ENCODE data around the gene CHRNA9.

CHRNA9 gene

GRCh38 chr4:40307627-40308497 lies 27.3 kb upstream of the CHRNA9 start:
- peak overlapping the region in 14 of 21 experiments; percentile 6 to 86 (median 70) for H3K27ac ChIP-seq
- no peak overlapping the region for H3K4me3 ChIP-seq

GRCh38 chr4:40308528-40309122 lies 26.5 kb upstream of the CHRNA9 start:
- Histone ChIP-seq H3K4me3 (no peak overlapping the region), H3K27ac (peak overlapping the region in 12 of 21 experiments; percentile 6 to 86 (median 71))

GRCh38 chr4:40309250-40309774 lies 25.8 kb upstream of the CHRNA9 start:
- no peak overlapping the region for H3K4me3 ChIP-seq
- peak overlapping the region in 12 of 21 experiments; percentile 10 to 86 (median 71) for H3K27ac ChIP-seq

- peak overlapping the region in 7 of 21 experiments; percentile 71 to 86 (median 78) for H3K27ac ChIP-seq
- no peak overlapping the region for H3K4me3 ChIP-seq
These were observed 24.9 kb upstream of the CHRNA9 start for GRCh38 chr4:40310225-40310624.

GRCh38 chr4:40311811-40312346 lies 23.3 kb upstream of the CHRNA9 start:
- Histone ChIP-seq H3K27ac (peak overlapping the region in 2 of 21 experiments; percentile 22 to 23), H3K4me3 (no peak overlapping the region)

- H3K4me3 ChIP-seq, result no peak overlapping the region
- H3K27ac ChIP-seq, result no peak overlapping the region
These were observed 20.2 kb upstream of the CHRNA9 start for GRCh38 chr4:40314951-40315350.

- Histone ChIP-seq H3K27ac (peak overlapping the region in 20 of 21 experiments; percentile 44 to 92 (median 74)), H3K4me3 (no peak overlapping the region)
These were observed 18.8 kb upstream of the CHRNA9 start for GRCh38 chr4:40316333-40316781.

- Histone ChIP-seq H3K27ac (peak overlapping the region in 20 of 21 experiments; percentile 50 to 92 (median 74)), H3K4me3 (peak overlapping the region; percentile 4 to 20 (median 15))
These were observed 18.1 kb upstream of the CHRNA9 start for GRCh38 chr4:40316782-40317635.

- Histone ChIP-seq H3K27ac (no peak overlapping the region), H3K4me3 (no peak overlapping the region)
These were observed 17.0 kb upstream of the CHRNA9 start for GRCh38 chr4:40317916-40318658.

- H3K27ac ChIP-seq, result no peak overlapping the region
These were observed 13.4 kb upstream of the CHRNA9 start for GRCh38 chr4:40321574-40322275.

GRCh38 chr4:40322811-40323210 lies 12.3 kb upstream of the CHRNA9 start:
- H3K27ac ChIP-seq, result no peak overlapping the region

More at GRCh38 chr4:40321574-40322275, 13.4 kb upstream of the CHRNA9 start:
- H3K4me3 ChIP-seq, result no peak overlapping the region

GRCh38 chr4:40323866-40324265 lies 11.3 kb upstream of the CHRNA9 start:
- no peak overlapping the region for H3K4me3 ChIP-seq

More at GRCh38 chr4:40322811-40323210, 12.3 kb upstream of the CHRNA9 start:
- H3K4me3 ChIP-seq, result no peak overlapping the region

GRCh38 chr4:40325406-40326019 lies 9.6 kb upstream of the CHRNA9 start:
- H3K27ac ChIP-seq, result no peak overlapping the region

More at GRCh38 chr4:40323866-40324265, 11.3 kb upstream of the CHRNA9 start:
- no peak overlapping the region for H3K27ac ChIP-seq

GRCh38 chr4:40327340-40327739 lies 7.8 kb upstream of the CHRNA9 start:
- H3K27ac ChIP-seq, result no peak overlapping the region
- no peak overlapping the region for H3K4me3 ChIP-seq

More at GRCh38 chr4:40325406-40326019, 9.6 kb upstream of the CHRNA9 start:
- no peak overlapping the region for H3K4me3 ChIP-seq

- Histone ChIP-seq H3K4me3 (no peak overlapping the region), H3K27ac (no peak overlapping the region)
These were observed 6.8 kb upstream of the CHRNA9 start for GRCh38 chr4:40328383-40328782.

GRCh38 chr4:40329805-40330204 lies 5.3 kb upstream of the CHRNA9 start:
- H3K27ac ChIP-seq, result peak overlapping the region in 1 of 21 experiments; percentile 17
- no peak overlapping the region for H3K4me3 ChIP-seq

- H3K27ac ChIP-seq, result peak overlapping the region in 4 of 21 experiments; percentile 2 to 51 (median 11)
- no peak overlapping the region for H3K4me3 ChIP-seq
These were observed 4.6 kb upstream of the CHRNA9 start for GRCh38 chr4:40330536-40330935.
